Activated T-helper 9 cell treated with anti-CD3 and anti-CD28 coated beads, Interleukin-2, amount 50 U/mL, for 16 hours (primary cell): ENCODE measurements around the gene PKD2.

Source experiments
- DNase-seq: peaks from one replicate; pipeline ENCODE4 v3.0.0-alpha.2; 2020; ENCODE audit warnings: low read depth

PKD2 gene

GRCh38 chr4:88007304-88008121, at the start of gene PKD2:
PKD2 (plus strand) TSS chr4:88007635; CDS start chr4:88007734, 99 bp downstream.
- DNase-seq, result peak; percentile 56

GRCh38 chr4:87961993-87962392, 45.4 kb upstream of the PKD2 start:
- no peak for DNase-seq

DNA sequence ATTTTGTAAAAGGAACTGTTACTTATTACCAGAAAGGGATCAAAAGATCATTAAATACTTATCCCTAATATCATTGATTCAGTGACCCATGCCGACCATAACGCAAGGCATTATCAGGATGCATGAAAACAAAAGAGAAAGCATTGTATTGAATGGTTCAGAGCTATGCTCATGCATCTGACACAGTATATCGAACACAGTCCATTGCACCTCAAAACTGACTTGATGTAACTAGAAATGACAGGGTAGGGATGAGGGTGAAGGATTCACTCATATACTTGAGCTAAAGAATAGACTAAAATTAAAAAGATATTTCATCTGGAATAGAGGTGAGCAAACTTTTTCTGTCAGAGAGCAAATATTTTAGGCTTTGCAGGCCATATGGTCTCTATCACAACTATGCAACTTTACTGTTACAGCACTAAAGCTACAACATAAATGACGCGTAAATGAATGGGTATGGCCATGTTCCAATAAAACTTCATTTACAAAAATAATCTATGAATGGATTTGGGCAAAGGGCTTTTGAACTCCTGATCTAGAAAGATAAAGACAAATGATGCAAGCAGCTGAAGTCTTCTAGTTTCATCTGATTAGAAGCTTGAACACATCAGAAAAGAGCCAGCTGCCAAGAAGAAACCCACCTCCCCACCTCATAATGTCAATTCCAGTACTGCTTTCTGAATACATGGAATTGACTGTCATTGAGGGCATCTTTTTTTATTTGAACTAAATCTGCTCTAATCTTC, 44.9 kb upstream of the PKD2 start:
- DNase-seq, result no peak

GRCh38 chr4:87965501-87965975, 41.9 kb upstream of the PKD2 start:
- no peak for DNase-seq

DNA sequence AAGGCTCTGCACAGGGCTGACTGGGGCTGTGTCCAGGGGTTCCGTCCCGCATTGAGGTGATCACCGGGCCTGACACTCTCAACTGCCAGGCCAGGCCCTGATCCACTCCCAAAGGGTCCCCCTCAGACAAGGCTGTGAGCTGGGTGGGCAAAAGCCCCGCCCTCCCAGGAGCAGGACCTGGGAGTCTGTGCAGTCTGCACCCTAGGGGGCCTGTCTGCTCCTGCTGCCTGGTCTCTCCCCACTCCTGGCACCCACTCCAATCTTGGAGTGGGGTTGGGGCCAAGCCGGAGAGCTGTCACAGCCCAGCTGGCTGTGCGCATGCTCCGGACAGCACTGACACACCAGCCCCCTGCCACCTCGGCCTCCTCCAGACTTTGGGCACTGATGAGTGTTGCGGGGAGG, 41.3 kb upstream of the PKD2 start:
- DNase-seq, result no peak

GRCh38 chr4:87967193-87967592, 40.2 kb upstream of the PKD2 start:
- no peak for DNase-seq

GRCh38 chr4:87970121-87970520, 37.3 kb upstream of the PKD2 start:
- no peak for DNase-seq

DNA sequence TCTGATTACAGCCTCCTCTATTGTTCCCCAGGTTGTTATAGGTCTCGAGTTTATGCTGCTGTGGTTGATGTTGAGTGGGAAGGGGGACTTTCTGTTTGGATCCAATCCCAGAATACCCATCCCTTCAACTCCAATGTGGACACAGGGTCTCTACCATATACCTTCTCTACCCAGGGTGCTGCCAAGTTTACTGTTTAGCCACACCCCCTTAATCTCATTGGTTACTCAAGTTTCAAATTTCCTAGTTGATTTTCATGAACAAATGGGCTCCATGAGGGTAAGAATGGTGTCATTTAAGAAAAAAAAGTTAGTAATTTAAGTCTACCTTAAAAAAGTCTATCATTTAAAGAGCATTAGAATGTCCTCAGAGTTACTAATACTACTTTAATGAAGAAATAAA, 35.6 kb upstream of the PKD2 start:
- no peak for DNase-seq

DNA sequence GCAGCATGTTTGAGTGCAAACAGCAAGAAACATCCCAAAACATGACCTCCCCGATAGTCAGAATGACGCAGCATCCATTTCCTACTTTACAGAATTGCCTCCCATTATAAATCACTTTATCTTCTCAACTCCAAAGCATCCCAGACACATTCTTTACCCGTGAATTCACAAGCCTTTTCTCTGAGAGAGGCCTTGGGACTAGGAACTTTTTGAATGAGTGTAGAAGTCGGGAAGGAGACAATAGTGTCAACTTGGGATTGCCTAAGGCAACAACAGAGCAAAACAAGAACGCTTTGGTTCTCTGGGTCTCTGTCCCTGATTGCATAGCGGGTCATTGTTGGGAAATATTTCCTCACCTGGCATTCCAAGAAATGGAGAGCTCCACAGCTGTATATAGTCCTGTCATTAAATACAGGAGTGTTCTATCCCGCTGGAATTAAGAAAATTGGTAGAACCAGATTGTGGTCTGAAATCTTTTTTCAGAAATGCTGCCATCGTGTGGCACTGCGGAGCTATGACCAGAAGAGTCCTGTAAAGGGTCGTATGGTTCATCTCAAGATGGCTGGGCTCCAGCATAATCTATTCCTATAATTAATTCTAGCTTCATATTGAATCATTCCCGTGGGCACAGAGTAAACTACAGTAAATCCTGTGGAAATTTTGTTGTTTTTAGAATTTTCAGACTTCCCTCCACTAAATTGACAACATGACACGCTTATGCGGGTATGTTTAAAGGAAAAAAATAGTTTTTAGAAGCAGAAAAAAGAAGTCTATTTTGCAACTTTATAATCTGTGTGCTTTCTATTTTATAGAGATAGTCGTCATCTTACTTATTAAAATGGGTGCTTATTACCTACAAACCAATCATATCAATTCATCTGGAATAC, 33.9 kb upstream of the PKD2 start:
- no peak for DNase-seq

- no peak for DNase-seq
These were observed 32.5 kb upstream of the PKD2 start for GRCh38 chr4:87974856-87975462.

DNA sequence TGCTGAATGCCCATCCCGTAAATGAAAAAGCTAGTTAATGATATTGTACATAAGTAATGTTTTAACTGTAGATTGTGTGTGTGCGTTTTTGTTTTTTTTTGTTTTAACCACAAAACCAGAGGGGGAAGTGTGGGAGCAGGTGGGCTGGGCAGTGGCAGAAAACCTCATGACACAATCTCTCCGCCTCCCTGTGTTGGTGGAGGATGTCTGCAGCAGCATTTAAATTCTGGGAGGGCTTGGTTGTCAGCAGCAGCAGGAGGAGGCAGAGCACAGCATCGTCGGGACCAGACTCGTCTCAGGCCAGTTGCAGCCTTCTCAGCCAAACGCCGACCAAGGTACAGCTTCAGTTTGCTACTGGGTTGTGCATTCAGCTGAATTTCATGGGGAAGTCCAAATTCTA, 32.0 kb upstream of the PKD2 start, which contains the start of gene SPP1:
SPP1 (plus strand) TSS at position 249 of the 400 bp plus-strand sequence. CDS start 1,182 bp downstream, outside the sequence.
- no peak for DNase-seq

GRCh38 chr4:87977521-87978278, 29.7 kb upstream of the PKD2 start:
- no peak for DNase-seq

GRCh38 chr4:87978681-87979080, 28.8 kb upstream of the PKD2 start:
- DNase-seq, result no peak

- DNase-seq, result no peak
These were observed 27.6 kb upstream of the PKD2 start for GRCh38 chr4:87979810-87980209.

GRCh38 chr4:87981486-87981885, 25.9 kb upstream of the PKD2 start:
- DNase-seq, result no peak

- DNase-seq, result no peak
These were observed 25.4 kb upstream of the PKD2 start for GRCh38 chr4:87982036-87982435.

DNA sequence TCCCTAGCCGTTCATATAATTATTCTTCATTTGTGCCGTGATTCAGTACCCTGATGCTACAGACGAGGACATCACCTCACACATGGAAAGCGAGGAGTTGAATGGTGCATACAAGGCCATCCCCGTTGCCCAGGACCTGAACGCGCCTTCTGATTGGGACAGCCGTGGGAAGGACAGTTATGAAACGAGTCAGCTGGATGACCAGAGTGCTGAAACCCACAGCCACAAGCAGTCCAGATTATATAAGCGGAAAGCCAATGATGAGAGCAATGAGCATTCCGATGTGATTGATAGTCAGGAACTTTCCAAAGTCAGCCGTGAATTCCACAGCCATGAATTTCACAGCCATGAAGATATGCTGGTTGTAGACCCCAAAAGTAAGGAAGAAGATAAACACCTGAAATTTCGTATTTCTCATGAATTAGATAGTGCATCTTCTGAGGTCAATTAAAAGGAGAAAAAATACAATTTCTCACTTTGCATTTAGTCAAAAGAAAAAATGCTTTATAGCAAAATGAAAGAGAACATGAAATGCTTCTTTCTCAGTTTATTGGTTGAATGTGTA, 24.9 kb upstream of the PKD2 start:
- no peak for DNase-seq

GRCh38 chr4:87983996-87984395, 23.4 kb upstream of the PKD2 start:
- DNase-seq, result no peak

DNA sequence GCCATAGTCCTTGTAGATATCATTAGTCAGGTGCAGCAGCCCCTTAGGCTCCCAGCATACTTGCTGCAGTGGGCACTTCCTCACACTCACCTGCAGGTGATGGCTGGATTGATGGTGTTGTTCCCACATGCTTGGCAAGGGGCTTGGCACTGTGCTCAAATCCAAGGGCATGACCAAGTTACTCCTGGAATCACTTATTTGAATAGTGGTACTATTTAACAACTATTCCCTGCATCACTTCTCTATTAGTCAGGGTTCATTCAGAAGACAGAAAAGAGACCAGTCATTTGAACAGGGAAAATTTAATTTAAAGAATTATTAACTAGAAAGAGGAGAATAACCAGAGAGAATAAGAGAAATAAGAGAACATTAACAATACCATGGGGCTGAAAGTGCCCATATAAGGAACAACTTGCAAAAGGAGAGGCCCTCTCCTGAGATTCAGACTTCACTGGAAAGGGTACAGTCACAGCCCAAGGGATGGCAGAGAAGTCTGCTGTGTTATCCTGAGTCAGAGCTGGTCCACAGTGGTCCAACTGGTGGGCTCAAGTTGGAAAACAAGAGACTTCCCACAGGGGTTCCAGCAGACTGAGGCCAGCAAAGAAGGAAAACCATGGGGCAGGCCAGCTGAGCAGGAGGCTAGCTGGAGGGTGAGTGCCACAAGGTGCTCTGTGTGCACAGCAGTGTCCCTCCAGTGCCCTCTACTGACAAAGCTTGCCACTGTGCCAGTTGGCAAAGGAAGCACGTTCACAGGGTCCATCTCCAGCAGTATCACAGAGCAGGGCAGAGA, 22.1 kb upstream of the PKD2 start:
- DNase-seq, result no peak

DNA sequence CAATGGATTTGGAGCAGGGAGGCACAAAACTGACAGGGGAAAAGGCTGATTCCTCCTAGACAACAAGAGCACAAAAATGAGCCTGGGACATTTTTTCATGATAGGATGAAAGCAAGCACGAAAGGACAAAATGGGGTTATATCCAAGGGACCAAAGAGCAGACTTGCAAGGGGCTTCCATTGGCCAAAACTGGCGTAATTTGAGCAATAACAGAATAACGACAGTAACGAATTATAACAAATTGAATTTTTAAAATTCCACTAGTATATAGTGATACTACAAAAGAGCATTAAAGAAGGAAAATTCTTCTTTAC, 21.6 kb upstream of the PKD2 start:
- no peak for DNase-seq
